Uterus (tissue), 2 donors: ENCODE measurements around the gene STK11.

ENCODE experiments used
- CTCF ChIP-seq, 4 experiments: fragments of 200-600 bp in 2 of 4; fragments of 450-650 bp in 2 of 4; sonication (generic) in 2 of 4; IDR thresholded peaks; one replicate each; pipeline ENCODE4 v1.5.1; 2016 to 2019; ENCODE audit warnings: antibody characterized with exemption in 4 of 4, mild to moderate bottlenecking in 2 of 4, moderate library complexity in 1 of 4
- POLR2A ChIP-seq, 2 donors: fragments of 450-650 bp; IDR thresholded peaks; one replicate each; pipeline ENCODE4 v1.6.1; 2016; ENCODE audit warnings: antibody characterized with exemption in 2 of 2, mild to moderate bottlenecking in 1 of 2, moderate library complexity in 1 of 2

GRCh38 chr19:1240925-1241324 is 35.3 kb downstream of the STK11 start:
- no peak for TF ChIP-seq CTCF (IDR thresholded peaks at IDR 0.05)
- TF ChIP-seq POLR2A (IDR thresholded peaks at IDR 0.05), result no peak
